GM21360 (cell line): ENCODE measurements around the gene ARMS2.

Source experiments
- ATAC-seq: cut with Tn5 transposase; IDR thresholded peaks from one replicate; pipeline ENCODE4 v1.9.1; 2021; ENCODE audit warnings: mild to moderate bottlenecking, moderate library complexity; ENCODE audit not compliant: unreplicated experiment

ARMS2 gene

GRCh38 chr10:122492999-122493481 lies 38.6 kb downstream of the ARMS2 start:
- no peak for ATAC-seq

- no peak for ATAC-seq
Measured at GRCh38 chr10:122493761-122494160, 39.3 kb downstream of the ARMS2 start.

GRCh38 chr10:122494173-122494820 lies 39.8 kb downstream of the ARMS2 start:
- no peak for ATAC-seq

- no peak for ATAC-seq
Measured at GRCh38 chr10:122494833-122495232, 40.4 kb downstream of the ARMS2 start.

GRCh38 chr10:122495406-122496340 lies 41.2 kb downstream of the ARMS2 start:
- ATAC-seq = no peak

GRCh38 chr10:122497241-122497640 lies 42.8 kb downstream of the ARMS2 start:
- ATAC-seq = no peak

- ATAC-seq = no peak
Measured at GRCh38 chr10:122498521-122498920, 44.1 kb downstream of the ARMS2 start.

- ATAC-seq = no peak
Measured at GRCh38 chr10:122499012-122499411, 44.6 kb downstream of the ARMS2 start.

- ATAC-seq = no peak
Measured at GRCh38 chr10:122499491-122499941, 45.1 kb downstream of the ARMS2 start.

- ATAC-seq = no peak
Measured at GRCh38 chr10:122500194-122500593, 45.7 kb downstream of the ARMS2 start.

GRCh38 chr10:122500726-122501125 lies 46.3 kb downstream of the ARMS2 start:
- ATAC-seq = no peak

GRCh38 chr10:122503012-122503411 lies 48.6 kb downstream of the ARMS2 start:
- ATAC-seq = no peak

- no peak for ATAC-seq
Measured at GRCh38 chr10:122503886-122504609, 49.6 kb downstream of the ARMS2 start.

- no peak for ATAC-seq
Measured at GRCh38 chr10:122504610-122504950, 50.1 kb downstream of the ARMS2 start.

- ATAC-seq = no peak
Measured at GRCh38 chr10:122505011-122505410, 50.6 kb downstream of the ARMS2 start.

GRCh38 chr10:122505885-122506645 lies 51.6 kb downstream of the ARMS2 start:
- no peak for ATAC-seq
